HepG2 (cell line): Measurements from ENCODE around the gene FCER1G. TPM values are rescaled to one million over a fixed set of nuclear protein-coding genes. Genes with fewer than 3 reads are reported as not detected.

ENCODE experiments used
- ELF1 ChIP-seq: sonication (generic); formaldehyde crosslinking; IDR thresholded peaks from 2 replicates; pipeline ENCODE4 v1.4.0; 2020; ENCODE audit warnings: missing genetic modification reagents
- EP300 ChIP-seq, 3 experiments: sonication (generic) in 1 of 3; formaldehyde crosslinking in 1 of 3; IDR thresholded peaks; 2 replicates each; pipeline versions ENCODE4 v1.5.1 to v1.6.1; 2011 to 2020; ENCODE audit warnings: low read depth in 2 of 3, low read length in 2 of 3, borderline replicate concordance in 1 of 3, improper control_type of control experiment in 1 of 3, mild to moderate bottlenecking in 1 of 3, missing genetic modification reagents in 1 of 3, moderate library complexity in 1 of 3
- FOXP1 ChIP-seq, 2 experiments: fragments of 450-650 bp in 1 of 2; IDR thresholded peaks; 2 replicates each; pipeline ENCODE4 v1.6.1; 2017 to 2018; ENCODE audit warnings: antibody characterized with exemption in 1 of 2
- HMG20B ChIP-seq: conservative IDR thresholded peaks from 2 replicates; pipeline ENCODE4 v1.6.1; 2016; ENCODE audit warnings: missing genetic modification reagents, missing compliant biosample characterization
- HNRNPH1 ChIP-seq: fragments of 200-400 bp; formaldehyde crosslinking; optimal IDR thresholded peaks from 2 replicates; pipeline ENCODE3; 2017; ENCODE audit warnings: mild to moderate bottlenecking, low read depth, low read length
- IRF1 ChIP-seq: sonication (generic); formaldehyde crosslinking; IDR thresholded peaks from 2 replicates; pipeline ENCODE4 v1.4.0; 2020; ENCODE audit warnings: low read depth, mild to moderate bottlenecking, missing genetic modification reagents
- KAT2B ChIP-seq: fragments of 150-350 bp; IDR thresholded peaks from 2 replicates; pipeline ENCODE4 v1.6.1; 2014; ENCODE audit warnings: low read depth, low read length, borderline replicate concordance
- KMT2A ChIP-seq: sonication (generic); formaldehyde crosslinking; IDR thresholded peaks from 2 replicates; pipeline ENCODE4 v1.4.0; 2020; ENCODE audit warnings: missing genetic modification reagents
- MED13 ChIP-seq: sonication (generic); formaldehyde crosslinking; IDR thresholded peaks from 2 replicates; pipeline ENCODE4 v1.5.0; 2020; ENCODE audit warnings: missing genetic modification reagents
- MIER2 ChIP-seq: IDR thresholded peaks from 2 replicates; pipeline ENCODE4 v1.6.1; 2016; ENCODE audit warnings: missing biosample characterization, missing genetic modification reagents
- PHF5A ChIP-seq: IDR thresholded peaks from one replicate; pipeline ENCODE4 v1.6.1; 2018; ENCODE audit warnings: low read depth, missing genetic modification reagents; ENCODE audit not compliant: unreplicated experiment
- RBAK ChIP-seq: sonication (generic); formaldehyde crosslinking; IDR thresholded peaks from 2 replicates; pipeline ENCODE4 v1.5.1; 2020; ENCODE audit warnings: mild to moderate bottlenecking, missing genetic modification reagents
- ZNF180 ChIP-seq: sonication (generic); formaldehyde crosslinking; IDR thresholded peaks from 2 replicates; pipeline ENCODE4 v1.4.0; 2020; ENCODE audit warnings: low read depth, missing genetic modification reagents, borderline replicate concordance
- ZNF30 ChIP-seq: sonication (generic); formaldehyde crosslinking; IDR thresholded peaks from 2 replicates; pipeline ENCODE4 v1.5.0; 2020; ENCODE audit warnings: mild to moderate bottlenecking, missing genetic modification reagents
- ZNF382 ChIP-seq: sonication (generic); formaldehyde crosslinking; IDR thresholded peaks from 2 replicates; pipeline ENCODE4 v1.5.0; 2020; ENCODE audit warnings: missing genetic modification reagents, mild to moderate bottlenecking, borderline replicate concordance
- ZNF407 ChIP-seq: sonication (generic); formaldehyde crosslinking; IDR thresholded peaks from one replicate; pipeline ENCODE4 v1.5.1; 2020; ENCODE audit warnings: mild to moderate bottlenecking, missing genetic modification reagents; ENCODE audit errors: not compliant biosample characterization
- ZNF563 ChIP-seq: sonication (generic); formaldehyde crosslinking; IDR thresholded peaks from 2 replicates; pipeline ENCODE4 v1.8.0; 2022; ENCODE audit warnings: mild to moderate bottlenecking, moderate library complexity, missing genetic modification reagents
- ZNF614 ChIP-seq: IDR thresholded peaks from 2 replicates; pipeline ENCODE4 v1.6.1; 2018; ENCODE audit warnings: missing biosample characterization, missing genetic modification reagents, inconsistent platforms, borderline replicate concordance
- ZNF678 ChIP-seq: sonication (generic); formaldehyde crosslinking; IDR thresholded peaks from 2 replicates; pipeline ENCODE4 v1.4.0; 2020; ENCODE audit warnings: mild to moderate bottlenecking, missing genetic modification reagents
- ZNF772 ChIP-seq: sonication (generic); formaldehyde crosslinking; IDR thresholded peaks from 2 replicates; pipeline ENCODE4 v1.5.0; 2020; ENCODE audit warnings: mild to moderate bottlenecking, missing genetic modification reagents
- ZNF776 ChIP-seq: sonication (generic); formaldehyde crosslinking; IDR thresholded peaks from 2 replicates; pipeline ENCODE4 v1.4.0; 2020; ENCODE audit warnings: mild to moderate bottlenecking, missing genetic modification reagents
- ZNF879 ChIP-seq: sonication (generic); formaldehyde crosslinking; IDR thresholded peaks from 2 replicates; pipeline ENCODE4 v1.8.1; 2023; ENCODE audit warnings: missing genetic modification reagents
- polyA plus RNA-seq, 8 experiments: library from polyadenylated mRNA; depleted of rRNA in 3 of 8; stranded (reverse) in 7 of 8; unstranded in 1 of 8; fragments of >200 nt; fragmentation: Illumina TruSeq in 4 of 8; extraction: Trizol in 4 of 8; gene quantifications; 2 replicates each; pipeline versions ENCODE4 v1.2.1 to v1.2.3, GENCODE V29; 2011 to 2016; ENCODE audit warnings: low read depth in 4 of 8, missing spikeins in 1 of 8, mixed read lengths in 1 of 8; ENCODE audit not compliant: insufficient read depth in 1 of 8
- total RNA-seq, 5 experiments: library from RNA; depleted of rRNA; stranded (reverse); fragments of >200 nt; fragmentation: Illumina TruSeq; extraction: Trizol; gene quantifications; 2 replicates each; pipeline ENCODE4 v1.2.3, GENCODE V29; 2016; ENCODE audit warnings: low read depth in 1 of 5

Gene FCER1G
- total and polyA plus RNA-seq, 2 of the 13 experiments (the other 11 are each of a cell fraction or from before 2014, with no cell fraction given) = 1.3 to 6.4 TPM

GRCh38 chr1:161218301-161219077 lies 3.4 kb downstream of the FCER1G start (continued):
- TF ChIP-seq ZNF407 (CRISPR knock-in tag) (no peak), EP300 (IDR thresholded peaks at IDR 0.05; ENCODE audit: low read depth in 2 of 2, low read length in 2 of 2) (peak in 1 of 2 experiments; percentile 94; a peak in 2 of 4 replicates), EP300 (CRISPR knock-in tag; IDR thresholded peaks at IDR 0.05; ENCODE audit: borderline replicate concordance) (peak; percentile 78), ZNF614 (peak; percentile 67), HMG20B (CRISPR knock-in tag) (peak; percentile 81), ZNF180 (CRISPR knock-in tag) (no peak), ZNF772 (no peak; the same call in 1 of the 2 replicates), ELF1 (CRISPR knock-in tag) (peak; percentile 81), ZNF382 (no peak), PHF5A (CRISPR knock-in tag) (no peak), HNRNPH1 (peak; percentile 88), ZNF879 (CRISPR knock-in tag) (no peak), ZNF563 (CRISPR knock-in tag) (no peak), ZNF678 (CRISPR knock-in tag) (no peak), KAT2B (no peak), ZNF30 (CRISPR knock-in tag) (no peak), ZNF776 (CRISPR knock-in tag) (no peak), KMT2A (CRISPR knock-in tag) (no peak), FOXP1 (IDR thresholded peaks at IDR 0.05) (no peak), FOXP1 (CRISPR knock-in tag; IDR thresholded peaks at IDR 0.05) (peak; percentile 94), IRF1 (CRISPR knock-in tag) (no peak), MED13 (0 out of 2 replicates have a peak, but pooled peaks have one; percentile 80), RBAK (CRISPR knock-in tag) (no peak), MIER2 (CRISPR knock-in tag) (no peak)
